Motor neuron (in vitro differentiated cells): ENCODE data around the gene PMAIP1. TPM values are rescaled to one million over a fixed set of nuclear protein-coding genes. Genes with fewer than 3 reads are reported as not detected.
A peak's percentile ranks its signal among the peaks of the same experiment; 100 is the strongest.

Experiments used
- ATAC-seq, 8 experiments: fragments of 200-7000 bp; cut with Tn5 transposase; replicated peaks in 6 of 8; 2 replicates each; pipeline ENCODE4 v1.8.0; 2021; ENCODE audit warnings: mild to moderate bottlenecking in 8 of 8, moderate library complexity in 8 of 8
- H3K27ac ChIP-seq, 2 donors: fragments of 250-450 bp; sonication (Bioruptor Pico); 2 replicates each; pipeline ENCODE4 v1.9.0; 2021; ENCODE audit warnings: antibody characterized with exemption in 2 of 2, mild to moderate bottlenecking in 2 of 2, moderate library complexity in 1 of 2
- H3K4me1 ChIP-seq, 2 donors: fragments of 250-450 bp; sonication (Bioruptor Pico); replicated peaks in 1 of 2; 2 replicates each; pipeline ENCODE4 v1.6.1; 2021; ENCODE audit warnings: antibody characterized with exemption in 2 of 2, mild to moderate bottlenecking in 2 of 2, moderate library complexity in 1 of 2
- H3K4me3 ChIP-seq, 5 donors: fragments of 250-450 bp; sonication (Bioruptor Pico); 2 replicates each; pipeline ENCODE4 v1.9.0; 2021; ENCODE audit warnings: antibody characterized with exemption in 5 of 5, mild to moderate bottlenecking in 5 of 5, moderate library complexity in 4 of 5
- WGBS, 10 experiments: fragments of 450-650 bp; shearing (Covaris generic); methylation state at CpG; one replicate each; pipeline ENCODE4 v1.0.0; 2022; 5-methylcytosine and 5-hydroxymethylcytosine counted together
- in situ Hi-C, 9 experiments: fragments of 400-800 bp; cut with MboI; loops; one replicate each; pipeline ENCODE4 v1.15.0; 2021; ENCODE audit warnings: low sequenced_read_pairs in 9 of 9, low pct_unique_long_range_greater_than_20kb in 2 of 9; ENCODE audit not compliant: unreplicated experiment in 9 of 9
- total RNA-seq, 8 experiments: library from RNA; unstranded; fragments of 300-600 nt; gene quantifications; 2 replicates each; pipeline versions ENCODE4 v1.2.3 to v1.2.4, GENCODE V29; 2022

PMAIP1 gene
- total RNA-seq, 8 experiments from 2014 or later: 6.0 to 113 (median 10.1) TPM

- WGBS, 10 experiments: 0 to 100% (median 33%) methylated on average over 2 to 8 of the region's 9 CpGs
- Histone ChIP-seq H3K4me1 (peaks cover 0 to 4% of the 10 kb centered on the region in 2 donors), H3K4me3 (no peak overlapping the region), H3K27ac (no peak overlapping the region)
- in situ Hi-C loops: no loop called here
- no peak for ATAC-seq
Observed at GRCh38 chr18:59897321-59897954, 2.4 kb upstream of the PMAIP1 start.

DNA sequence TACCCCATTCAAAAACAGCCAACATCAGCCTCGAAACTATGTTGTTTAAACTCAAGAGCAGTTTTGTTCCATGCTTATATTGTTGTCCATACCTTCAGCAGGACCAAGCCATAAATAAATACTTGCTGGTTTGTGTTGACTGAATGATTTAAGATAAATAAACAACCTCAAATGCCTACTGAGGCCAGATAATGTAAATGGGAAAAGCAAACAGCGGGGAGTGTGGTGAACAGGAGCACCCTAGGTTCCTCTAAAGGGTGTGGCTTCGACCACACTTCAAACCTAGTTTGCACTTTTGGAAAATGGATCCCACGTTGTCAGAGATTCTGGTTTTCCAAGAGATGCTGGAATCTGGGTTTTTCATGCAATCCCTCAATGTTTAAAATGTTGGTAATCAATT, 1.7 kb upstream of the PMAIP1 start:
- Histone ChIP-seq H3K27ac (no peak overlapping the region), H3K4me3 (no peak overlapping the region), H3K4me1 (peaks cover 0 to 4% of the 10 kb centered on the region in 2 donors)
- in situ Hi-C loops: no loop called here
- no peak for ATAC-seq
- 0 to 95% (median 14%) methylated on average over 1 to 4 of the region's 4 CpGs; no CpG with 5 or more reads in 2 of the 10 experiments for WGBS, 10 experiments

- peak overlapping the region in 4 of 5 donors; percentile 51 to 76 (median 58) for H3K4me3 ChIP-seq
- H3K4me1 ChIP-seq: peaks cover 0 to 4% of the 10 kb centered on the region in 2 donors
- no peak overlapping the region for H3K27ac ChIP-seq
- 4 to 52% (median 30%) methylated on average over 2 to 19 of the region's 33 CpGs; no CpG with 5 or more reads in 1 of the 10 experiments for WGBS, 10 experiments
- no peak for ATAC-seq
- in situ Hi-C loops: no loop called here
Observed at GRCh38 chr18:59898609-59899297, 1.0 kb upstream of the PMAIP1 start.

DNA sequence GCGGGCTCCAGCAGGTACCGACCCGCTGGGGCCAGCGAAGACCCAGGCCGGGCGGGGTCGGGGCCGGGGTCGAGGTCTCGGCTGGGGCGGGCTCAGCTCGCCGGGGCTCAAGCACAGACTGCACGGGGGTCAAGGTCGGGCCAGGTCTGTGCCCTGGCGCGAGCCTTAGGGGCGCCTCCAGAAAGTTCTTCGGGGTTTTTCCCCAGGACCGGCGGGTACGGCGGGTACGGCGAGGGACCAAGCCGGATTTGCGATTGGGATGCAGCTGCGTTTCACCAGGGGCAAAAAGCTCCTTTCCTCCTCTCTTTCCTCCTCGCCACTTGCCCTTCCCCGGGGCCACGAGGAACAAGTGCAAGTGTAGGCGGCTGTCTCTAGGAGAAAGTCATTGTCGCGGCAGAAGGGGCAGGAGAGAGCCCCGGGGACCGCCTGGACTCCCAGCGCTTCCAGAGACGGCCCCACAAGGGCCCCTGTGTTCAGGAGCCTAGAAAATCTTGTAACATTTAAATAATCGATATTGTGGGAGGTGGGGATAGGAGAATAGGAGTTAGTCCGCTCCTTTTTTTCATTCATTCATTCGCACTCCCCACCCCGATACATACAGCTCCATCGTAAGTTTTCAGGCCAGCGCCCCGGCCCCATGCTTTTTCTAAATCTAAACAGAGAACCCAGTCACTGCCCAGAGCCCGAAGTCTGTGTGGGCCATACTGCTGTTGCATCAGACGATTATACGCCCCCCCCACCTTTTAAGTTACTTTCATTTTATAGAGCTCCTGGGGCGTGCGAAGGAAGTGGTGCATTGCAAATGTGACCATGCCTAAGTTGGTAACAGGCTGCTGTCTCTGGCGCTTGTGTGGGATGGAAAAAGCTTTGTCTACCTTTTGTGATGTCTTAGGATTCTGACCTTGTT, 679 bp downstream of the PMAIP1 start:
- in situ Hi-C loops: no loop called here
- peak overlapping the region; percentile 51 to 76 (median 52) for H3K4me3 ChIP-seq
- no peak overlapping the region for H3K27ac ChIP-seq
- ATAC-seq: peak; percentile 11 to 50 (median 40)
- WGBS, 10 experiments: 0 to 7% (median 1%) methylated on average over 1 to 17 of the region's 51 CpGs; no CpG with 5 or more reads in 1 of the 10 experiments
- peaks cover 0 to 4% of the 10 kb centered on the region in 2 donors for H3K4me1 ChIP-seq

GRCh38 chr18:59902131-59902992, 2.6 kb downstream of the PMAIP1 start:
- in situ Hi-C loops: no loop called here
- no peak overlapping the region for H3K27ac ChIP-seq
- 53 to 86% (median 73%) methylated on average over 1 to 8 of the region's 8 CpGs for whole genome bisulfite sequencing, 10 experiments
- H3K4me3 ChIP-seq: peak overlapping the region in 1 of 5 donors; percentile 76
- no peak for ATAC-seq
- peaks cover 0 to 4% of the 10 kb centered on the region in 2 donors for H3K4me1 ChIP-seq

DNA sequence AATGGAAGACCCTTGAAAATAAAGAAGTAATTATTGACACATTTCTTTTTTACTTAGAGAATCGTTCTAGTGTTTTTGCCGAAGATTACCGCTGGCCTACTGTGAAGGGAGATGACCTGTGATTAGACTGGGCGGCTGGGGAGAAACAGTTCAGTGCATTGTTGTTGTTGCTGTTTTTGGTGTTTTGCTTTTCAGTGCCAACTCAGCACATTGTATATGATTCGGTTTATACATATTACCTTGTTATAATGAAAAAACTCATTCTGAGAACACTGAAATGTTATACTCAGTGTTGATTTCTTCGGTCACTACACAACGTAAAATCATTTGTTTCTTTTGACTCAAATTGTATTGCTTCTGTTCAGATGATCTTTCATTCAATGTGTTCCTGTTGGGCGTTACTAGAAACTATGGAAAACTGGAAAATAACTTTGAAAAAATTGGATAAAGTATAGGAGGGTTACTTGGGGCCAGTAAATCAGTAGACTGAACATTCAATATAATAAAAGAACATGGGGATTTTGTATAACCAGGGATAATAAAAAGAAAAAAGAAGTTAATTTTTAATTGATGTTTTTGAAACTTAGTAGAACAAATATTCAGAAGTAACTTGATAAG, 3.3 kb downstream of the PMAIP1 start:
- no peak for ATAC-seq
- 67 to 97% (median 91%) methylated on average over 1 to 8 of the region's 8 CpGs for WGBS, 10 experiments
- in situ Hi-C loops: no loop called here
- Histone ChIP-seq H3K4me1 (peaks cover 0 to 4% of the 10 kb centered on the region in 2 donors), H3K4me3 (no peak overlapping the region), H3K27ac (no peak overlapping the region)

- H3K27ac ChIP-seq: no peak overlapping the region
- peaks cover 0 to 4% of the 10 kb centered on the region in 2 donors for H3K4me1 ChIP-seq
- ATAC-seq: no peak
- WGBS, 10 experiments: 80 to 100% methylated on average over 1 of the region's 1 CpG; no CpG with 5 or more reads in 8 of the 10 experiments
- in situ Hi-C loops: no loop called here
- no peak overlapping the region for H3K4me3 ChIP-seq
Observed at GRCh38 chr18:59904011-59904601, 4.3 kb downstream of the PMAIP1 start.

DNA sequence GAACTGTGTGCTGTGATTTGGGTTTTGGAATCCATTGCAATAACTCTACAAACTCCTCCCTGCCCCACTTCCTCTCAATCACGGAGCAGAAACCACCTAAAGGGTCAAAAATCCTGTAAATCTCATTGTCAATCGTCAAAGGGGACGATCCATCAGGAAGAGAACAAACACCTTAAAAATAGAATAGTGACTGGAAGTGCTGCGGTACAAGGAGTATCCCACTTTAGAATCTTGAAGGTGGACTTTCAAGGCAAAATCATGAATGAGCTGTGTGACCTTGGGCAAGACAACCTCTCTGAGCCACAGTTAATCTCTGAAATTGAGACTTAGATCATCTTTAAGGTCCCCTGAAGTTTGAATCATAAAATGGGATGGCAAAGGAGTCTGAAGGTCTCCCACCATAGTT, 5.9 kb downstream of the PMAIP1 start:
- Histone ChIP-seq H3K4me1 (peaks cover 0 to 4% of the 10 kb centered on the region in 2 donors), H3K4me3 (no peak overlapping the region), H3K27ac (no peak overlapping the region)
- in situ Hi-C loops: no loop called here
- 58 to 100% (median 75%) methylated on average over 2 to 4 of the region's 4 CpGs; no CpG with 5 or more reads in 1 of the 10 experiments for WGBS, 10 experiments
- no peak for ATAC-seq

DNA sequence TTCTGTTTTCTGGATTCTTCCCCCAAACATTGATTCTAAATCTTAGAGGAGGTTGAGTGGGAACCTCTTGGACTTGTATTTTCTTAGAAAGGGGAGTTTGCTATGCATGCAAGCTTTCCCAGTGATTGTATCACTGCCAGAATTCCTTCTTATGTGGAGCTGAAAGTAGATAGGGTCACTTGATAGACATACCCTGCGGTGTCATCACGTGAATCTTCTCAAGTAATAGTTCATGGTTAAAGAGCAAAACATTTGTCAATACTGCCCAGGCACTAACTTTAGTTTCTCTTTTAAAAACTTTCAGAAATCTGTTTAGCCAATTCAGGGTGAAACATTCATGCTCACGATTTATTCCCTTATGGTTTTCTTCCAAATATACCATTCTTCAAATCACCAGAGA, 6.4 kb downstream of the PMAIP1 start:
- Histone ChIP-seq H3K4me3 (no peak overlapping the region), H3K4me1 (peaks cover 0 to under 1% of the 10 kb centered on the region in 2 donors), H3K27ac (no peak overlapping the region)
- no peak for ATAC-seq
- in situ Hi-C loops: no loop called here
- 71 to 100% (median 89%) methylated on average over 1 to 3 of the region's 3 CpGs; no CpG with 5 or more reads in 4 of the 10 experiments for WGBS, 10 experiments

- no peak for ATAC-seq
- Histone ChIP-seq H3K27ac (no peak overlapping the region), H3K4me3 (no peak overlapping the region), H3K4me1 (no peaks in the 10 kb centered on the region)
- whole genome bisulfite sequencing, 10 experiments: 34 to 94% (median 53%) methylated on average over 1 to 5 of the region's 5 CpGs
- in situ Hi-C loops: no loop called here
Observed at GRCh38 chr18:59907172-59907571, 7.4 kb downstream of the PMAIP1 start.

- Histone ChIP-seq H3K4me3 (no peak overlapping the region), H3K27ac (no peak overlapping the region), H3K4me1 (no peaks in the 10 kb centered on the region)
- in situ Hi-C loops: no loop called here
- 38 to 100% (median 83%) methylated on average over 1 to 4 of the region's 4 CpGs for WGBS, 10 experiments
- no peak for ATAC-seq
Observed at GRCh38 chr18:59907660-59908059, 7.9 kb downstream of the PMAIP1 start.

DNA sequence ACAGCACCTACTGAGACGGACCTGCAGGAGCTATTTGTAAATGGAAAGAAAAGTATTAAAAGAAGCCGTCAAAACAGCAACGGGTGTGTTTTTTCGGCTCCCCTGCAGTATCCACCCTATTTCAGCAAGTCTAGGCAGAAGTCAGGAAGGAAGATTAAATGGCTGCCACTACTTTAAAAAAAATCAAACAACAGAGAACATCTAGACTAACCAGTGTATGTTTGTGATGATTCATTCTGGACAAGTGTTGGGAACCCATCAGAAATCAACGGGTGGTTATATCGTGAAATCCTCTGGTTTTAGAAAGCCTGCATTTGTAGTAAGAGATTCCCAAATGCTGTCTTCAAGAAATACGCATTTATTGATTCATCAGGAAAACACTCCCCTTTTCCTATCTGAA, 9.0 kb downstream of the PMAIP1 start:
- in situ Hi-C loops: no loop called here
- no peaks in the 10 kb centered on the region for H3K4me1 ChIP-seq
- H3K4me3 ChIP-seq: no peak overlapping the region
- peak in 1 of 8 experiments; percentile 38 for ATAC-seq
- H3K27ac ChIP-seq: no peak overlapping the region
- 0 to 79% (median 62%) methylated on average over 2 to 7 of the region's 7 CpGs; no CpG with 5 or more reads in 1 of the 10 experiments for WGBS, 10 experiments
